HG03354 (cell line): Measurements from ENCODE around the gene NPM3.

ENCODE experiments used
- ATAC-seq: cut with Tn5 transposase; IDR thresholded peaks from one replicate; pipeline ENCODE4 v1.9.1; 2021; ENCODE audit warnings: mild to moderate bottlenecking; ENCODE audit not compliant: unreplicated experiment, poor library complexity, severe bottlenecking

The NPM3 gene

GRCh38 chr10:101776161-101776817 is 7.0 kb downstream of the NPM3 start:
- no peak for ATAC-seq

GRCh38 chr10:101775273-101776160 is 7.7 kb downstream of the NPM3 start, which contains the start of gene FGF8:
TSS of gene FGF8 (minus strand) at chr10:101776114. CDS start at chr10:101775900, 214 bp downstream.
- no peak for ATAC-seq

GRCh38 chr10:101774589-101775272 is 8.5 kb downstream of the NPM3 start:
- ATAC-seq, result no peak

- ATAC-seq, result no peak
Observed at GRCh38 chr10:101773923-101774588, 9.2 kb downstream of the NPM3 start.

GRCh38 chr10:101772895-101773761 is 10.1 kb downstream of the NPM3 start:
- ATAC-seq, result no peak

GRCh38 chr10:101772017-101772894 is 11.0 kb downstream of the NPM3 start:
- ATAC-seq, result no peak

GRCh38 chr10:101771380-101771779 is 11.9 kb downstream of the NPM3 start:
- ATAC-seq, result no peak

GRCh38 chr10:101770331-101771215 is 12.7 kb downstream of the NPM3 start:
- no peak for ATAC-seq

GRCh38 chr10:101769541-101770180 is 13.6 kb downstream of the NPM3 start:
- ATAC-seq, result no peak

GRCh38 chr10:101768791-101769170 is 14.5 kb downstream of the NPM3 start:
- ATAC-seq, result no peak

GRCh38 chr10:101767966-101768790 is 15.1 kb downstream of the NPM3 start:
- ATAC-seq, result no peak

- no peak for ATAC-seq
Observed at GRCh38 chr10:101767600-101767945, 15.7 kb downstream of the NPM3 start.

- ATAC-seq, result no peak
Observed at GRCh38 chr10:101766753-101767599, 16.3 kb downstream of the NPM3 start.

- no peak for ATAC-seq
Observed at GRCh38 chr10:101766306-101766705, 16.9 kb downstream of the NPM3 start.

GRCh38 chr10:101763141-101763846 is 20.0 kb downstream of the NPM3 start:
- ATAC-seq, result no peak
